HG03457 (cell line): Measurements from ENCODE around the gene ZNF865.
A peak's percentile ranks its signal among the peaks of the same experiment; 100 is the strongest.

Experiments
- ATAC-seq: cut with Tn5 transposase; IDR thresholded peaks from one replicate; pipeline ENCODE4 v1.9.1; 2021; ENCODE audit warnings: moderate number of reproducible peaks; ENCODE audit not compliant: unreplicated experiment

Gene ZNF865

DNA sequence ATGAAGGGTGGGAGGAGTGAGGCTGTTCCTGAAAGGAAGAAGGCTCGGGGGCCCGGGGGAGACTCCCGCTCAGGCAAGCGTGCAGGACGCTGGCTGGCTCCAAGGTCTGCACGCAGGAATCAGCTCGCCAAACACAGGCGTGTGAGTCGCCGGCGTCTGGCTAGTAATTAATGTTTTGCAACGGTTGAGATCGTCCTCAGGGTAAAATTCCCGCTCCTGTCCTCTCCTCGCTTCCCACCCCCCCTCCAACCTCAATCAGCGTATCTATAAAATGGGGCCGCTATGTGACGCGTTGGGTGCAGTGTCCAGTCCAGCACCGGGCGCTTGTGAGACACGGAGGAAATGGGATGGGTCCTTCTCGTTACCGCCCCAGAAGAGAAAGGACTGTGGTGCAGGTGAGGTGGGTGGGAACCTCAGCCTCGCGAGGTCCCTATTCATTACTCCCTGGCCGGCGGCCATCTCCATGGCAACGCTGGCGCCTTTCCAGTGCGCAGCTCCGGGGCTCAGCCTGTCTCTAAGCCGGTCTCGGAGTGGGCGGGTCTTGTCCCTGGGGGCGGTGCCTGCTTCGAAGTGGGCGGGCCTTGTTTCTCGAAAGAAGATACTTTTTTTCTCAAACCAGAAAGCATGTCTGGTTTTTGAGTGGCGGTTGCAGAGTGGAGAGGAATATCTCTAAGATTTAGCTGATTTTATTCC is 18.3 kb upstream of the ZNF865 start:
- peak; percentile 73 for ATAC-seq

- ATAC-seq, result no peak
Observed at GRCh38 chr19:55588738-55589137, 16.7 kb upstream of the ZNF865 start.

DNA sequence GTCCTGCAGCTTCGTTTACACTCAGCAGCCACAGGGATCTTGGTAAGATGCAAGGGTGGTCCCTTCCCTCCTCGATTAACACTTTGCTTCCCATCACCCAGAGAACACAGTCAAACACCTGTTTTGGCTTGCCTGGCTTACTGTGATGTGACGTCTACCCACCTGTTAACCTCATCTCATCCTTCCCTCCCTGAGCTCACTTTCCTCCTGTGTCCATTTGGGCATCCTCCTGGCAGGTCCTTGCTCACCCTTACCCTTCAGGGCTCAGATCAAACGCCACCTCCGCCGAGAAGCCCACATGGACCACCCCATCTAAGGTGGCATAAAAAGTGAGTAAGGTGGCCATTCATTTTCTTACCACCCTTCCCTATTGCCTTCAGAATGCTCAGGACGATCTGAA is 15.3 kb upstream of the ZNF865 start:
- no peak for ATAC-seq

DNA sequence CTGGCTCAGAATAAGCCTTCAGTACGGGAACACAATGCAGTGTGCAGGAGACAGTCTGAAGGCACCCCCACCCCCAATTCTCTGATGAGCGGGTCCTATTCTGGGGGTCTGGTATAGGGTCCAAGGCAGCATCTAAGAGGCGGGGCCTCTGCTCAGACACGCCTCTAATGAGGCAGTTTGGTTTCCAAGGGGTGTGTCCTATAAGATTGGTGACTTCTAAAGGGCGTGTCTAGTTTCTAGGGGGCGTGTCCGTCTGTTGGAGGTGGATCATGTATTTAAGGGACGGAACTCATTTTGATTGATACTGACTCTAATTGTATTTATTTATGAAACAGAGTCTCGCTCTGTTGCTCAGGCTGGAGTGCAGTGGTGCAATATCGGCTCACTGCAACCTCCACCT is 14.8 kb upstream of the ZNF865 start:
- ATAC-seq, result no peak

GRCh38 chr19:55591555-55591954 is 13.9 kb upstream of the ZNF865 start:
- ATAC-seq, result no peak

DNA sequence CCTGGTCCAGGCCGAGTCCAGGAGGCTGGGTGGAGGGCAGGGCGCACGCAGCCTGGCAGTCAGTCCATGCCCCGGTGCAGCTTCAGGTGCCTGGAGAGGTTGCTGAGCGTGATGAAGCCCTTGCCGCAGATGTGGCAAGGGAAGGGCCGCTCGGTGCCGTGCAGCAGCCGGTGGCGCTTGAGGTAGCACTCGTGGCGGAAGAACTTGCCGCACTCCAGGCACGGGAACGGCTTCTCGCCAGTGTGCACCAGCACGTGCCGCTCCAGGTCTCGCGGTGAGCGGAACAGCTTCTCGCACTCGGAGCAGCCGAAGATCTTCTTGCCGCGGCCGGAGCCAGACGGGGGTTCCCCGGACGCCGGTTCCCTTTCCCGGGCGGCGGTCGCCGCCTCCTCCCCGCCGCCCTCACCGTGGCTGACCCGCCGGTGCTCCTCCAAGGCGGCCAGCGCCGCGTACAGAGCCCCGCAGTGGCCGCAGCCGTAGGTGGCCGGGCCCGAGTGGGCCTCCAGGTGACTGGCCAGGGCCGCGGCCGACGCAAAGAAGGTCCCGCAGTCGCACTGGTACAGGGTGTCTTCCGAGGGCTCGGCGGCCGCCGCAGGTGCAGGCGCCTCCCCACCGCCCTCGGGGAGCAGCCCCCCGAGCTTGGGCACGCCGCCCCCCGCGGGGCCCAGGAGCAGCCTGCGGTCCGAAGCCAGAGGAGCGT is 12.9 kb upstream of the ZNF865 start:
- no peak for ATAC-seq

DNA sequence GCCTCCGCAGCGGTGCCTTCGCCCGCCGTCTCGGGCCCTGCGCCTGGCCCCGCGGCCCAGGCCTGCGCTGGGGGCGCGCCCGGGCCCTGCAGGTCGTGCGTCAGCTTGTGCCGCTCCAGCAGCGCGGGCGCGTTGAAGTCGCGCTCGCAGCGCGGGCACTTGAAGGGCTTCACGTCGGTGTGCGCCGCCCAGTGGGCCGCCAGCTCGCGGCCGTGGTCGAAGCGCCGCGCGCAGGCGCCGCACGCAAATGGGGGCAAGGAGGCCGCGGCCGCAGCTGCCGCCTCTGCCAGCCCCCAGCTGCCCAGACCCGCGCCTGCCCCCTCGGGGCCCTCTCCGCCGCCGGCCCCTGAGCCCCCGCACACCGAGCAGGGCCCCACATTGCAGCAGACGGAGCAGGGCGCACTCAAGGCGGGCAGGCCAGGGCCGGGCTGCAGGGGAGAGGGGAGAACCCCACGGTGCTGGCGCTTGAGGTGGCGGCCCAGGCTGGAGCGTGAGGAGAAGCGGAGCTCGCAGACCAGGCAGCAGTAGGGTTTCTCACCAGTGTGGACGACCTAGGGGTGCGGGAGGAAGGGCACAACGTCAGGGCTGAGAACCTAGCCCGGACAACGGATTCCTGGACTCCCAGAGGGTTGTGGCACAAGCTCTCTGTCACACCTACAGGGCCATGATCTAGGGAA is 12.2 kb upstream of the ZNF865 start:
- no peak for ATAC-seq

DNA sequence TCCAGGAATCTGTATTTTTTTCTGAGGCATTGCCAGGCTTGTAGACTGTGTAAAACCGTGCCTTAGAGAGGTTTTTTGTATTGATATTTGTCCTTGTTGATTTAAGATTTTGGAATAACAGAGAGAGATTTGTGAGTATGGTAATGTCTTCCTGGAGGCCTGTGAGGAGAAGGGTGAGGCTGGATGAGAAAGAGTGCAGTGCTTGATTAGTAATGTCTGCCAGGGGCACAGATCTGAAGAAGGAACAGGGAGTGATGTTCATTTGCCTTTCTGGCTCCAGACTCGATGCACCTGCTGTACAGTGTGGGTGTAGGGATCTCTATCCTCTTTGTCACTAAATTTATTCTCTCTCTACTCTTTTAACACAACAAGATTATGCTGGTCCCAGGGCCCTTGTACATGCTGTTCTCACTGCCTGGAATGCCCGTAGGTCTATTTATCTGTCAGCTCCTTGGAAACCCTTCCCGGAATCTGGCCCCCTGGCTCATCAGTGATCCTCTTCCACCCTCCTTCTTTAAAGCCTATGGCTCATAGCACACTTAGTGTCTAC is 10.4 kb upstream of the ZNF865 start:
- ATAC-seq, result no peak

DNA sequence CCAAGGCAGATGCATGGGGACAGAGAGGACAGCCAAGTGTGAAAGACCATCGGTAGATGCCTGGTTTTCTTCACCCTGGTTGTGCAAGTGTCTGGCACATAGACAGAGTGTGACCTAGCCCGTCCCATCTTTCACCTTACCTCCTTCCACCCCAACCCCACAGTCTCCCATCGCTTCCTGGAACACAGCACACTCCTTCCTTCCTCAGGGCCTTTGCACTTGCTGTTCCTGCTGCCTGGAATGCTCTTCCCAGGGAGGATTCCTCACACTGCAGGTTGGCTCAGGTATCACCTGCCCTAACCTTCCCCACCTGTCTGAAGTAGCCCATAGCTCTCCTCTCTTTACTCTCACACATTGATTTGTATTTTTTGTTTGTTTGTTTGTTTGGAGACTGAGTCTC is 9.1 kb upstream of the ZNF865 start:
- no peak for ATAC-seq

DNA sequence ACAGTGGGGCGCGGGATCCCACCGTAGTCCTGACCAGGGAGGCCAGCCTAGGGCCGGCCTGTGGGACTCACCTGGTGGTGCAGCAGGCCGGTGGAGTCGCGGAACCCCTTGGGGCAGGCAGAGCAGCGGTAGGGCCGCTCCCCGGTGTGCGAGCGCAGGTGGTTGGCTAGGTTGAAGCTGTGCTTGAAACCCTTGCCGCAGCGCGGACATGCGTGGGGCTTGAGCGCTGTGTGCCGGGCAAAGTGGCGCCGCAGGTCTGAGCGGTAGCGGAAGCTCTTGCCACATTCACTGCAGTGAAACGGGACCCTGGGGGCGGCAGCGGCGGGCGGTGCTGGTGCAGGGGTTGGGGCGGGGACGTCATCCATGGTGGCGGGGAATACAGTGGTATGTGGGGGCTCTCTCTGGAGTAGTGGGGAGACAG is 7.9 kb upstream of the ZNF865 start:
- no peak for ATAC-seq

DNA sequence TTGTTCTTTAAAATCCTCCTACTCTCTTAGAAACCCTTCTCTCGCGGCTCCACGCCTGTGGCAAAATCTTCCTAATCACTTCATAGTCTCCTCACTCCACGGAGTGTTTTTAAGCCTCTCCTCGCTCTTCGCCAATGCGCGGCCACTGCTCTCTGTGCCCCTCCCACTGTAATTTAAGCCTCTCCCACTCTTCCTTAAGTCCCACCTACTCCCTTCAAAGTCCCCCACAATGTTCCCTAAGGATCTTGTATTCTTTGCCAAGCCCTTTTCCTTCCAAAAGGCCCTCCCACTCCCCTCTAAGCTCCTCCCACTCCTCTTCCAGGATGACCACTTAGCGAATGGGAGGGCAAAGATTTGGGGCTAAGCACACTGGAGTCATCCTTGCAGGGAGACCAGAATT is 7.4 kb upstream of the ZNF865 start:
- no peak for ATAC-seq

GRCh38 chr19:55598719-55599467 is 6.6 kb upstream of the ZNF865 start:
- peak; percentile 38 for ATAC-seq

DNA sequence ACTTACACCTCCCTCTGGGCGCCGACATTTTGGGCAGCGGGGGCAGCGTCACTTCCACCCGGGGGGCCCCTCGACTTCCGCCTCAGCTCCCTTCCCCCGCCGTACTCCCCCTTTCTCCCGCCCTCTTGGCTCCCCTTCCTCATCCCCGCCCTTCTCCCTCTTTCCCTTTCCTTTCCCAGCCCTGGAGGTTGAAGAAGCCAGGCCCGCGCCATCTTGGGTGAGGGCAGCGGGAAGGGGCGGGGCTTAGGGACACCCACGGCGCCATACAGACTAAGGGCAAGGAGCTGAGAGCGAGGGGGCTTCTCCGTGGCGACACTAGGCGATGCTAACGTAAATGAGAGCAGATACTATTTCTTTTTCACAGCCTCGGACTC is 6.0 kb upstream of the ZNF865 start, which contains the start of gene FIZ1:
FIZ1 (minus strand) TSS at position 50 of the 374 bp plus-strand sequence. CDS start 1,652 bp downstream, outside the sequence.
- peak; percentile 34 for ATAC-seq

DNA sequence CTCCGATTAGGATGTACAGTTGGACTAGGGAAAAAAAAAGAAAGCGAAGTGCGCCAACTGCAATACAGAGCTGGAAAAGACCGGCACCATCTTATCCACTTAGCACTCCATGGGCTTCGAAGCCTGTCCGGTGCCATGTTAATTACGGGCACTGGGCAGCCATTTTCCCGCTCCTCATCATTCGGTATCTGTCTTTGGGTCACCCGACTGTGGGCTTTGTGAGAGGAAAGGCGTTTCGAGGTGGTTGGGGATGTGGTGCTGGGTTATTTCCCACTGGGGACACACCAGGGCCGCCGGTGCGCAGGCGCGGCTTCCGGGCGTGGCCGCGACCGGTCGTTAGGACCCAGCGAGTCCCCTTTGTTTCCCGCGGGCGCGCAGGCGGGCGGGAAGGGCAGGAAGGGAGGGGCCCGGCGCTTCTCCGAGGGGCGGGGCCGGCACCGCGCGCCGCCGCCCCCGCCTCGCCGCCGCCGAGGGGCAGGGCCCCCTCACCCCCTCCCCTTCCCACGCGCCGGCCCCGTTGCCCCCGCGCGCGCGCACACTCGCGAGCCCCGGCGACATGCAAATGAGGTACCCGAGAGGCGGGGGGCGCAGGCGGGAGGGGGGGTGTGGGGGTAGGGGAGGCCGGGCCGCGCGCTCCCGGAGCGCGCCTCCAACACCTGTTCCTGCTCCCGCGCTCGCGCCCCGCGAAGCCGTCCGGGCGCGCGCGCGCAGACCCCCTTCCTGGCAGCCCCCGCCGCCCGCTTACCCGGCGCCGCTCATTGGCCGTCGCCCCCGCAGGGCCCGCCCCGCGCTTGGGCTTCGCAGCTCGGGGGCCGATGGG is 5.4 kb upstream of the ZNF865 start, which contains the start of gene ZNF524:
ZNF524 (plus strand) TSS at position 447 of the 820 bp plus-strand sequence. CDS start 1,825 bp downstream, outside the sequence.
- peak; percentile 31 for ATAC-seq

GRCh38 chr19:55600662-55601028 is 4.8 kb upstream of the ZNF865 start:
- no peak for ATAC-seq

DNA sequence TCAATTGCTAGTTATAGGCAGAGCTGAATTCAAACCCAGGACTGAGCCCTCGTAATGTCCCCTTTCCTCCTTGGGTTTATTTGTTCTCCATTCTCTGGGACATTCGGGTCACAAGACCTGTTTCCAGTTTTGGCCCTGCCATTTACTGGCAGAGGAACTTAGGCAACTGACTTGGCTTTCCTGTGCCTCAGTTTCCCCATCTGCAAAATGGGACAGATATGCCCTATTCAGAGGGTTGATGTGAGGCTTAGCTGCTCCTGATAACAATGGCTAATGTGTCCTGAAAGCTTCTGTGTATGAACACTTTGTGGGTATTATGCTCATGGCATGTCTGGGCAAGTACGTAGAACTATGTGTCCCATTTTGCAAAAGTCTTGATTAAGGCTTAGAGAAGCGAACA is 4.4 kb upstream of the ZNF865 start:
- no peak for ATAC-seq

- no peak for ATAC-seq
Observed at GRCh38 chr19:55602104-55603001, 3.1 kb upstream of the ZNF865 start.

DNA sequence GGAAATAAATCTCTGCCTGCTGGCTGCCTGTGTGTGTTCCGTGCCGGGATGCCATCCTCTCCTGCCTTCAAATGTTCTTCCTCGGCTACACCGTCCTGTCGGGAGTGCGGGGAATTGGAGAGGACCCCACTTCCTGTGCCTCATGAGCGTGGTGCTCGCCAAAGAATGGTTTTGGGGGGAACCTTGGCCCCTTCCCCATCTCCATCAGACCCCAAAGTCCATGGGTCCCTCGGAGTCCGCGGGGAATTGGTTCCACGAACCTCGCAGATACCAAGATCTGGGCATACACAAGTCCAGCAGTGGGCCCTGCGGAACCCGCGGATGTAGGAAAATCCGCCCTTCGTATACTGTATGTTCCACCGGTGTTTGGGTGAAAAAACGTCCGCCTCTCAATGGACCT is 2.3 kb upstream of the ZNF865 start:
- ATAC-seq, result no peak
